K562 (cell line): ENCODE measurements around the gene TMPRSS6. TPM values are rescaled to one million over a fixed set of nuclear protein-coding genes. Genes with fewer than 3 reads are reported as not detected.

Source experiments
- ATAC-seq: fragments of 200-7000 bp; cut with Tn5 transposase; 3 replicates; pipeline ENCODE4 v1.9.1; 2020; ENCODE audit warnings: moderate library complexity
- BruUV-seq: library from RNA; stranded (reverse); fragments of 400-500 nt; replicated peaks from 2 replicates; lab custom pipeline; 2021; lab: Mats Ljungman, UMichigan
- CTCF ChIA-PET: fragments of 300-600 bp; formaldehyde crosslinking; extraction: SDS; loops from one replicate; lab custom pipeline; 2021; ENCODE audit warnings: low intra/inter-chr PET ratio; lab: Yijun Ruan, JAX
- POLR2A ChIA-PET: fragments of 300-600, 350-650 bp; sonication (Branson Sonifier 250); formaldehyde crosslinking; extraction: SDS; loops from one replicate; lab custom pipeline; 2021; ENCODE audit warnings: antibody characterized with exemption, inconsistent platforms; lab: Yijun Ruan, JAX
- DNase-seq, 4 experiments: peaks; one replicate each; pipeline versions ENCODE4 v3.0.0 to v3.0.0-alpha.2; 2011 to 2018; ENCODE audit warnings: low spot score in 3 of 4, mixed read lengths in 3 of 4; ENCODE audit errors: extremely low read depth in 1 of 4
- FAIRE-seq: peaks from 2 replicates; lab custom pipeline; 2011; peaks lifted over from hg19 to GRCh38; lab: Jason Lieb, UNC
- H2AFZ ChIP-seq: 2 replicates; pipeline ENCODE4 v1.6.0; 2011; ENCODE audit warnings: low read depth, low read length, control low read depth, inconsistent platforms
- H3K27ac ChIP-seq: fragments of 200-600 bp; 3 replicates; pipeline ENCODE4 v1.8.0; 2011; ENCODE audit warnings: low read depth, mild to moderate bottlenecking, control low read depth, inconsistent platforms, low read length, moderate library complexity, mixed read lengths; ENCODE audit errors: extremely low read depth
- H3K27me3 ChIP-seq, 2 experiments: fragments of 300-600 bp in 1 of 2; 2 replicates in 1 of 2; 3 replicates in 1 of 2; pipeline versions ENCODE4 v1.6.0 to v1.8.0; 2011; ENCODE audit warnings: inconsistent platforms in 2 of 2, low read length in 2 of 2, mild to moderate bottlenecking in 1 of 2, mixed read lengths in 1 of 2, moderate library complexity in 1 of 2; ENCODE audit not compliant: control insufficient read depth in 2 of 2, insufficient read depth in 2 of 2
- H3K36me3 ChIP-seq: fragments of 300-600 bp; 3 replicates; pipeline ENCODE4 v1.8.0; 2011; ENCODE audit warnings: mild to moderate bottlenecking, low read length, inconsistent platforms; ENCODE audit not compliant: control insufficient read depth, insufficient read depth
- H3K4me1 ChIP-seq, 2 experiments: fragments of 200-600 bp in 1 of 2; replicated peaks in 1 of 2; 2 replicates in 1 of 2; 3 replicates in 1 of 2; pipeline versions ENCODE4 v1.5.1 to v1.8.0; 2011; ENCODE audit warnings: inconsistent platforms in 2 of 2, low read length in 2 of 2, mild to moderate bottlenecking in 1 of 2, mixed read lengths in 1 of 2, moderate library complexity in 1 of 2; ENCODE audit not compliant: control insufficient read depth in 2 of 2, insufficient read depth in 2 of 2
- H3K4me2 ChIP-seq: 2 replicates; pipeline ENCODE4 v1.6.1; 2011; ENCODE audit warnings: low read length, control low read depth, inconsistent platforms, mixed read lengths; ENCODE audit not compliant: insufficient read depth
- H3K4me3 ChIP-seq: fragments of 200-600 bp; sonication (generic), shearing (Covaris generic); 2 replicates; pipeline ENCODE4 v1.5.1; 2016; ENCODE audit warnings: control low read depth, inconsistent platforms
- H3K79me2 ChIP-seq: fragments of 200-600 bp; 3 replicates; pipeline ENCODE4 v1.8.0; 2011; ENCODE audit warnings: low read length, inconsistent platforms; ENCODE audit not compliant: control insufficient read depth, insufficient read depth
- H3K9ac ChIP-seq, 2 experiments: 2 replicates each; pipeline versions ENCODE4 v1.6.0 to v1.6.1; 2011; ENCODE audit warnings: low read depth in 2 of 2, low read length in 2 of 2, control low read depth in 1 of 2, inconsistent platforms in 1 of 2, mild to moderate bottlenecking in 1 of 2, mixed read lengths in 1 of 2; ENCODE audit not compliant: insufficient read depth in 1 of 2
- H3K9me1 ChIP-seq: one replicate; pipeline ENCODE4 v1.6.0; 2011; ENCODE audit warnings: inconsistent platforms, mild to moderate bottlenecking, low read length, moderate library complexity; ENCODE audit not compliant: control insufficient read depth, insufficient read depth
- H3K9me3 ChIP-seq: replicated peaks from 2 replicates; pipeline ENCODE4 v1.5.1; 2011; ENCODE audit warnings: low read depth, low read length, inconsistent platforms; ENCODE audit not compliant: control insufficient read depth, insufficient read depth
- H4K20me1 ChIP-seq: replicated peaks from 2 replicates; pipeline ENCODE4 v1.6.1; 2011; ENCODE audit warnings: low read length, inconsistent platforms, mixed read lengths; ENCODE audit not compliant: control insufficient read depth, insufficient read depth
- NR2C1 ChIP-seq, 2 experiments: fragments of 450-650 bp; IDR thresholded peaks; 2 replicates each; pipeline ENCODE4 v1.6.1; 2017; ENCODE audit warnings: mild to moderate bottlenecking in 2 of 2, antibody characterized with exemption in 1 of 2, inconsistent platforms in 1 of 2, missing compliant biosample characterization in 1 of 2, missing genetic modification characterization in 1 of 2
- ZBTB7A ChIP-seq: IDR thresholded peaks from 2 replicates; pipeline ENCODE4 v1.6.1; 2011; ENCODE audit warnings: low read depth, mild to moderate bottlenecking, low read length, moderate library complexity, borderline replicate concordance; ENCODE audit not compliant: control insufficient read depth
- ZKSCAN8 ChIP-seq: fragments of 200-800 bp; sonication (Bioruptor generic); IDR thresholded peaks from 2 replicates; pipeline ENCODE4 v1.6.1; 2016; ENCODE audit warnings: missing genetic modification characterization, missing compliant biosample characterization
- ZNF354B ChIP-seq: fragments of 250-450 bp; sonication (Bioruptor Pico); IDR thresholded peaks from 2 replicates; pipeline ENCODE4 v1.4.0; 2020
- WGBS: fragments of 100-300 bp; shearing (Covaris generic); methylation state at CpG from one replicate; pipeline ENCODE4 v1.1.6; 2016; ENCODE audit warnings: low coverage, mixed read lengths; ENCODE audit not compliant: insufficient coverage; ENCODE audit errors: missing lambda C conversion rate; 5-methylcytosine and 5-hydroxymethylcytosine counted together
- in situ Hi-C: fragments of 300-500 bp; cut with MboI; formaldehyde crosslinking; loops from 4 replicates; pipeline ENCODE4 v1.15.0; 2018; ENCODE audit warnings: inconsistent platforms, mixed read lengths
- intact Hi-C: fragments of 100-400 bp; cut with micrococcal nuclease; formaldehyde crosslinking; loops from 2 replicates; pipeline ENCODE4 v1.14.2; 2022
- polyA plus RNA-seq, 8 experiments: library from polyadenylated mRNA; depleted of rRNA in 4 of 8; stranded (reverse) in 5 of 8; unstranded in 3 of 8; fragments of >200 nt; fragmentation: Nextera tagmentation in 2 of 8; fragmentation: Illumina TruSeq in 1 of 8; extraction: Ambion mirVana in 2 of 8; extraction: Trizol in 1 of 8; gene quantifications; 2 replicates each; pipeline versions ENCODE4 v1.2.1 to v1.2.3, GENCODE V29; 2011 to 2014; ENCODE audit warnings: inconsistent platforms in 1 of 8, missing spikeins in 1 of 8
- total RNA-seq, 7 experiments: library from RNA; depleted of rRNA in 6 of 7; stranded (reverse); fragments of >200 nt in 6 of 7; fragmentation: Illumina TruSeq in 2 of 7; extraction: Trizol in 2 of 7; gene quantifications; 2 replicates each; pipeline versions ENCODE4 v1.2.1 to v1.2.3, GENCODE V29; 2011 to 2021; ENCODE audit warnings: low replicate concordance in 1 of 7

TMPRSS6 gene
- total and polyA plus RNA-seq, 9 of the 15 experiments (the other 6 are each of a cell fraction or from before 2014, with no cell fraction given), result 0.03 TPM; not detected in 8

- FAIRE-seq, result no peak
- Histone ChIP-seq H3K79me2 (no peaks in the 10 kb centered on the region), H3K27ac (no peak overlapping the region), H4K20me1 (no peaks in the 10 kb centered on the region; the same call in 1 of the 2 replicates), H3K9me3 (no peaks in the 10 kb centered on the region), H3K9ac (no peak overlapping the region), H3K4me1 (peaks cover 5 to 16% of the 10 kb centered on the region in 2 experiments; a peak in 4 of 5 replicates), H3K9me1 (no peaks in the 10 kb centered on the region), H3K27me3 (peaks cover 0 to 11% of the 10 kb centered on the region in 2 experiments; a peak in 1 of 5 replicates), H3K36me3 (no peaks in the 10 kb centered on the region), H3K4me2 (no peak overlapping the region), H3K4me3 (no peak overlapping the region), H2AFZ (no peak overlapping the region)
- DNase-seq, result no peak
- in situ Hi-C loops, result no loop called here
- POLR2A ChIA-PET, result no interaction called here
- TF ChIP-seq ZNF354B, result no peak
- peak; percentile 77 for TF ChIP-seq ZKSCAN8 (CRISPR knock-in tag)
- CTCF ChIA-PET, result interaction anchor here (1.0 kb wide), 1 partner anchor 9 kb away, joined by 8 read pairs; no protein-coding TSS in a partner anchor
- no TSS peak for BruUV-seq
- intact Hi-C loops, result no loop called here
- WGBS, result 22% methylated on average over 11 of the region's 16 CpGs
- ATAC-seq, result no peak; the same call in 2 of the 3 replicates
Observed at GRCh38 chr22:37146507-37147180, 37.1 kb upstream of the TMPRSS6 start.

GRCh38 chr22:37146051-37146385, 36.5 kb upstream of the TMPRSS6 start:
- Histone ChIP-seq H3K4me2 (no peak overlapping the region), H3K4me3 (no peak overlapping the region), H3K9me1 (no peaks in the 10 kb centered on the region), H3K36me3 (no peaks in the 10 kb centered on the region), H3K27me3 (peaks cover 0 to 11% of the 10 kb centered on the region in 2 experiments; a peak in 1 of 5 replicates), H3K9ac (no peak overlapping the region), H4K20me1 (no peaks in the 10 kb centered on the region; the same call in 1 of the 2 replicates), H3K79me2 (no peaks in the 10 kb centered on the region), H3K4me1 (peaks cover 5 to 22% of the 10 kb centered on the region in 2 experiments; a peak in 4 of 5 replicates), H2AFZ (no peak overlapping the region), H3K9me3 (no peaks in the 10 kb centered on the region), H3K27ac (no peak overlapping the region)
- POLR2A ChIA-PET, result interaction anchor here (0.7 to 1.0 kb wide), 2 partner anchors 10 to 16 kb away, joined by 3 to 4 read pairs; no protein-coding TSS in a partner anchor
- BruUV-seq, result no TSS peak
- CTCF ChIA-PET, result interaction anchor here (1.0 kb wide), 1 partner anchor 9 kb away, joined by 8 read pairs; no protein-coding TSS in a partner anchor
- DNase-seq, result no peak
- FAIRE-seq, result no peak
- intact Hi-C loops, result no loop called here
- TF ChIP-seq ZBTB7A (no peak), NR2C1 (IDR thresholded peaks at IDR 0.05) (no peak), NR2C1 (tag; IDR thresholded peaks at IDR 0.05) (peak; percentile 24; the same call in 1 of the 2 replicates)
- in situ Hi-C loops, result no loop called here
- 16% methylated on average over 6 of the region's 6 CpGs for WGBS
- ATAC-seq, result no peak
